GM12864 (cell line): Measurements from ENCODE around the gene RBM8A.

Source experiments
- DNase-seq: peaks from one replicate; pipeline ENCODE4 v3.0.0-alpha.2; 2011; ENCODE audit warnings: low read depth
- H3K4me3 ChIP-seq: 2 replicates; pipeline ENCODE4 v1.5.1; 2011; ENCODE audit warnings: mild to moderate bottlenecking, low read depth, low read length, control low read depth
- CTCF ChIP-seq: IDR thresholded peaks from 2 replicates; pipeline ENCODE4 v1.5.1; 2011; ENCODE audit warnings: low read depth, mild to moderate bottlenecking, moderate library complexity, low read length, control low read depth, inconsistent platforms; ENCODE audit errors: missing control alignments

Gene RBM8A

GRCh38 chr1:145927063-145927886, at the start of gene RBM8A:
Gene RBM8A (minus strand): TSS chr1:145927484. CDS start chr1:145927426, 58 bp downstream.
- H3K4me3 ChIP-seq, result peak within 1 kb of the TSS; percentile 71
- DNase-seq, result peak; percentile 99
- TF ChIP-seq CTCF, result peak; percentile 68

- H3K4me3 ChIP-seq, result no peak overlapping the region
- TF ChIP-seq CTCF, result no peak
- DNase-seq, result no peak
Measured at GRCh38 chr1:145977016-145977415, 49.7 kb upstream of the RBM8A start.

GRCh38 chr1:145975216-145975615, 47.9 kb upstream of the RBM8A start:
- no peak for TF ChIP-seq CTCF
- no peak overlapping the region for H3K4me3 ChIP-seq
- no peak for DNase-seq

GRCh38 chr1:145974721-145975120, 47.4 kb upstream of the RBM8A start:
- DNase-seq, result no peak
- no peak for TF ChIP-seq CTCF
- no peak overlapping the region for H3K4me3 ChIP-seq

- no peak overlapping the region for H3K4me3 ChIP-seq
- DNase-seq, result no peak
Measured at GRCh38 chr1:145972580-145972979, 45.3 kb upstream of the RBM8A start.

GRCh38 chr1:145967288-145967687, 40.0 kb upstream of the RBM8A start:
- H3K4me3 ChIP-seq, result no peak overlapping the region

More at GRCh38 chr1:145972580-145972979, 45.3 kb upstream of the RBM8A start:
- no peak for TF ChIP-seq CTCF

More at GRCh38 chr1:145967288-145967687, 40.0 kb upstream of the RBM8A start:
- no peak for TF ChIP-seq CTCF
- DNase-seq, result no peak
